HepG2 (cell line): ENCODE measurements around the gene CDC42SE2.

Experiments
- CEBPB ChIP-seq: IDR thresholded peaks from 2 replicates; pipeline ENCODE4 v1.6.1; 2011; ENCODE audit warnings: low read depth, low read length, improper control_type of control experiment, borderline replicate concordance
- CHCHD3 ChIP-seq: sonication (generic); formaldehyde crosslinking; IDR thresholded peaks from 2 replicates; pipeline ENCODE4 v1.8.0; 2022; ENCODE audit warnings: mild to moderate bottlenecking, missing genetic modification reagents, moderate library complexity
- FLYWCH1 ChIP-seq: sonication (generic); formaldehyde crosslinking; IDR thresholded peaks from 2 replicates; pipeline ENCODE4 v1.8.1; 2023; ENCODE audit warnings: mild to moderate bottlenecking, missing genetic modification reagents
- IRF2 ChIP-seq: IDR thresholded peaks from 2 replicates; pipeline ENCODE4 v1.6.1; 2018; ENCODE audit warnings: missing genetic modification reagents, missing compliant biosample characterization
- NFE2L2 ChIP-seq: fragments of 150-350 bp; IDR thresholded peaks from 2 replicates; pipeline ENCODE4 v1.6.1; 2014; ENCODE audit warnings: low read length
- SCMH1 ChIP-seq: sonication (generic); formaldehyde crosslinking; IDR thresholded peaks from 2 replicates; pipeline ENCODE4 v1.9.0; 2021; ENCODE audit warnings: missing genetic modification reagents, mild to moderate bottlenecking, borderline replicate concordance
- ZBTB7A ChIP-seq: sonication (generic); formaldehyde crosslinking; IDR thresholded peaks from 2 replicates; pipeline ENCODE4 v1.8.0; 2022; ENCODE audit warnings: mild to moderate bottlenecking, missing genetic modification reagents
- ZNF282 ChIP-seq: fragments of 450-650 bp; IDR thresholded peaks from 2 replicates; pipeline ENCODE4 v1.6.1; 2018; ENCODE audit not compliant: partially characterized antibody
- TF ChIP-seq, protein P1 (sequence below): sonication (generic); formaldehyde crosslinking; IDR thresholded peaks from 2 replicates; pipeline ENCODE4 v1.5.0; 2020; ENCODE audit warnings: mild to moderate bottlenecking, missing genetic modification reagents, moderate library complexity
- TF ChIP-seq, protein P2 (sequence below): sonication (generic); formaldehyde crosslinking; IDR thresholded peaks from 2 replicates; pipeline ENCODE4 v1.4.0; 2020; ENCODE audit warnings: missing genetic modification reagents

DNA sequence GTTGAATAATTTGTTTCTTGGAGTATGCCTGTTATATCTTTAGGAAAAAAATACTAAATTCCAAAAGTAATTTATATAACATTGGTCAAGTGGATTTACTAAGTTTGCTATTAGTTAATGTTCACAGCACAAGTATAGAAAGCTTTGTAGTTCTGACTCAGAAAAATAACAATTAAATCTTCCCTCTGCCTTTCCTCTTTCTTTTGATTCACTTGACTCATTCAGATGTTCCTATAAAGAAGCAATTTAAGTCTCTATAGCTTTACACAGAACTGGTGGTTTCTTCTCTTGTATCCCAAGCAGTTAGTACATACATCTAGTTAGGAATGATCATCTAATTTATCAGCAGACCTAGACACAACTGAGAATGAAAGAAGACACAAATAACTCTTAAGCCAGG is 4.5 kb upstream of the CDC42SE2 start:
- TF ChIP-seq ZBTB7A (CRISPR knock-in tag): no peak
- TF ChIP-seq ZNF282: no peak
- no peak for TF ChIP-seq NFE2L2
- TF ChIP-seq, protein P1, sequence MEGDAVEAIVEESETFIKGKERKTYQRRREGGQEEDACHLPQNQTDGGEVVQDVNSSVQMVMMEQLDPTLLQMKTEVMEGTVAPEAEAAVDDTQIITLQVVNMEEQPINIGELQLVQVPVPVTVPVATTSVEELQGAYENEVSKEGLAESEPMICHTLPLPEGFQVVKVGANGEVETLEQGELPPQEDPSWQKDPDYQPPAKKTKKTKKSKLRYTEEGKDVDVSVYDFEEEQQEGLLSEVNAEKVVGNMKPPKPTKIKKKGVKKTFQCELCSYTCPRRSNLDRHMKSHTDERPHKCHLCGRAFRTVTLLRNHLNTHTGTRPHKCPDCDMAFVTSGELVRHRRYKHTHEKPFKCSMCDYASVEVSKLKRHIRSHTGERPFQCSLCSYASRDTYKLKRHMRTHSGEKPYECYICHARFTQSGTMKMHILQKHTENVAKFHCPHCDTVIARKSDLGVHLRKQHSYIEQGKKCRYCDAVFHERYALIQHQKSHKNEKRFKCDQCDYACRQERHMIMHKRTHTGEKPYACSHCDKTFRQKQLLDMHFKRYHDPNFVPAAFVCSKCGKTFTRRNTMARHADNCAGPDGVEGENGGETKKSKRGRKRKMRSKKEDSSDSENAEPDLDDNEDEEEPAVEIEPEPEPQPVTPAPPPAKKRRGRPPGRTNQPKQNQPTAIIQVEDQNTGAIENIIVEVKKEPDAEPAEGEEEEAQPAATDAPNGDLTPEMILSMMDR: no peak
- no peak for TF ChIP-seq CHCHD3 (CRISPR knock-in tag)
- TF ChIP-seq IRF2 (CRISPR knock-in tag): no peak
- TF ChIP-seq, protein P2, sequence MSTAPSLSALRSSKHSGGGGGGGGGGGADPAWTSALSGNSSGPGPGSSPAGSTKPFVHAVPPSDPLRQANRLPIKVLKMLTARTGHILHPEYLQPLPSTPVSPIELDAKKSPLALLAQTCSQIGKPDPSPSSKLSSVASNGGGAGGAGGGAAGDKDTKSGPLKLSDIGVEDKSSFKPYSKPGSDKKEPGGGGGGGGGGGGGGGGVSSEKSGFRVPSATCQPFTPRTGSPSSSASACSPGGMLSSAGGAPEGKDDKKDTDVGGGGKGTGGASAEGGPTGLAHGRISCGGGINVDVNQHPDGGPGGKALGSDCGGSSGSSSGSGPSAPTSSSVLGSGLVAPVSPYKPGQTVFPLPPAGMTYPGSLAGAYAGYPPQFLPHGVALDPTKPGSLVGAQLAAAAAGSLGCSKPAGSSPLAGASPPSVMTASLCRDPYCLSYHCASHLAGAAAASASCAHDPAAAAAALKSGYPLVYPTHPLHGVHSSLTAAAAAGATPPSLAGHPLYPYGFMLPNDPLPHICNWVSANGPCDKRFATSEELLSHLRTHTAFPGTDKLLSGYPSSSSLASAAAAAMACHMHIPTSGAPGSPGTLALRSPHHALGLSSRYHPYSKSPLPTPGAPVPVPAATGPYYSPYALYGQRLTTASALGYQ: no peak
- TF ChIP-seq SCMH1: no peak
- no peak for TF ChIP-seq FLYWCH1 (CRISPR knock-in tag)
- no peak for TF ChIP-seq CEBPB
